ENCODE measurements around the gene SIPA1L3.
A peak's percentile ranks its signal among the peaks of the same experiment; 100 is the strongest.

SIPA1L3 gene

DNA sequence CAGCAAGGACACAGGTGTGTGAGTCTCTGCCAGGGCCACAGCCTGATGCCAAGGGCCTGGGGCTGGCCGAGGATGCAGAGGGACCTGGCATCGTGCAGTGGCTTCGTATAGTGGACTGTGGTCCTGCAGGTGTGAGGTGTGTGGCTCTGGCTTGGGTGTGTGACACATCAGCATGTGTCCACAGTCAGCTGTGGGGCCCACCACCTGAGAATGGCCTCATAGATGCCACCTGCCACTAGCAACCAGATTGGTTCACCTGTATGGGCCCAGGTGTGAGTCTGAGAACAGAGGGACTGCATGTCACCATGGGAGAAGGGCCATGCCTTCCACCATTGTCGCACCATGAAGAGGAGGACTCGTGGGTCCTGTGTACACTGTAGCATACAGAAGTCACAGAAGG lies 346.8 kb downstream of the SIPA1L3 start:
- Histone ChIP-seq H3K36me3 (ENCODE audit: control insufficient read depth, insufficient read depth, low read length) (no peaks in the 10 kb centered on the region), H3K4me3 (ENCODE audit: insufficient read depth, low read depth, low read length) (no peak overlapping the region), H3K27ac (ENCODE audit: insufficient read depth, low read depth, low read length, poor library complexity, severe bottlenecking) (no peak overlapping the region), H3K4me1 (ENCODE audit: control insufficient read depth, insufficient read depth, low read length) (peaks cover 27% of the 10 kb centered on the region), H3K27me3 (ENCODE audit: control insufficient read depth, insufficient read depth, low read length, poor library complexity, severe bottlenecking) (peaks cover 24% of the 10 kb centered on the region), H3K9me3 (ENCODE audit: control insufficient read depth, low read length) (no peaks in the 10 kb centered on the region)
- 89 to 95% methylated on average over 5 of the region's 5 CpGs for WGBS, 2 experiments

DNA sequence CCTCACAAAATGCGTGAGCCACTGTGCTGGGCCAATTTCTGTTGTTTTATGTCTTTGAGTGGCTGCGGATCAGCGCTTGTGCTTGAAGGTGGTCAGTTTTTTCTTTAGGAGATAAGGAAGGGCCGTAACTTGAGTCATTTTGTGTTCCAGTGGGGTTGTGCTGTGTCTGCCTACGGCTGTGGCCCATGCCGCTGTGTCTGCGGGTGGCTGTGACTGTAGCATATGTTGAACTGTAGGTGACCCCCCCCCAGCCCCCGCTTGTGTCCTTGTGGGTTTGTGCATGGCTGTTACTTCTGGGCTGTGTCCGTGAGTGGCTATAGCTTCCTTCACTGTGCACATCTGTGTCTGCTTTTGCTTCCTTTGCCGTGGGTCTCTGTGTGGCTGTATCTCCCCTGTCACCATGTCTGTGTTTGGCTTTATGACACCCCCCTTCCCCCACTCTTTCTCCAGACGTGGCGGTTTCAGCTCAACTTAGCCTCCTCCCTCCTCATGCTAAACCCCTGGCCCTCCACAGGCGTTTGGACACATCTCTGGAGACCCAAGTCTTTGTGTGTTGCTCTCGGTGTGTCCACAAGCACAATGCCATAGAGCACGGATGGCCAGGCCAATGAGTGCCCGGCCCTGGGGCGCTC lies 348.5 kb downstream of the SIPA1L3 start:
- H3K27me3 ChIP-seq (ENCODE audit: control insufficient read depth, insufficient read depth, low read length, poor library complexity, severe bottlenecking): peaks cover 24% of the 10 kb centered on the region
- H3K27ac ChIP-seq (ENCODE audit: insufficient read depth, low read depth, low read length, poor library complexity, severe bottlenecking): no peak overlapping the region
- H3K4me3 ChIP-seq (ENCODE audit: insufficient read depth, low read depth, low read length): peak overlapping the region; percentile 36
- H3K36me3 ChIP-seq (ENCODE audit: control insufficient read depth, insufficient read depth, low read length): no peaks in the 10 kb centered on the region
- peaks cover 27% of the 10 kb centered on the region for H3K4me1 ChIP-seq (ENCODE audit: control insufficient read depth, insufficient read depth, low read length)
- H3K9me3 ChIP-seq (ENCODE audit: control insufficient read depth, low read length): no peaks in the 10 kb centered on the region
- WGBS, 2 experiments: 68 to 72% methylated on average over 17 of the region's 17 CpGs
